Measurements from ENCODE around the gene SAMD10.

The SAMD10 gene

DNA sequence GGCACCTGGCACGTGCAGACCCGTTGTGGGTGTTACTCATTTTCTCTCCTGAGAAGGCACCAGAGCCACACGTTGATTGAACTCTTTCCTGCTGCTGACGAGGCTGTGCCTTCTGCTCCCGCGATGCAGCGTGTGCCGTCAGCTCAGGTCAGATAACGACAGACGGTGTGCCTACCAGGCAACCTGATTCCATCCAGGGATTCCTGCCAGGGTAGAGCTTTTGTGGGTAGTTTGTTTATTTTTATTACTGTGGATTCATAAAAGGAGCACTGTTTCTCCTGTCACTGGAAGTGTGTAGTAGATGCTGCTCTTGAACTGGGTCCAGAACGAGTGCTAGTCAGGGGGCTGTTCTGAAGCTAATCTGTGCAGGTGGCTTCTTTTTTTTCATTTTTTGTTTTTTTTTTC, 22.2 kb upstream of the SAMD10 start:
- no peak for DNase-seq (ENCODE audit: low spot score)
- POLR2A ChIA-PET (ENCODE audit: low non-redundant PET) = no interaction called here
- TF ChIP-seq CTCF (conservative IDR thresholded peaks at IDR 0.05; ENCODE audit: low read depth) = no peak
- peak overlapping the region; percentile 26 for H3K27ac ChIP-seq
- CTCF ChIA-PET = interaction anchor here (0.6 kb wide), 1 partner anchor 30 kb away, joined by 3 read pairs; no protein-coding TSS in a partner anchor

- POLR2A ChIA-PET (ENCODE audit: low non-redundant PET) = no interaction called here
These were observed 21.5 kb upstream of the SAMD10 start for GRCh38 chr20:64000906-64001305.

DNA sequence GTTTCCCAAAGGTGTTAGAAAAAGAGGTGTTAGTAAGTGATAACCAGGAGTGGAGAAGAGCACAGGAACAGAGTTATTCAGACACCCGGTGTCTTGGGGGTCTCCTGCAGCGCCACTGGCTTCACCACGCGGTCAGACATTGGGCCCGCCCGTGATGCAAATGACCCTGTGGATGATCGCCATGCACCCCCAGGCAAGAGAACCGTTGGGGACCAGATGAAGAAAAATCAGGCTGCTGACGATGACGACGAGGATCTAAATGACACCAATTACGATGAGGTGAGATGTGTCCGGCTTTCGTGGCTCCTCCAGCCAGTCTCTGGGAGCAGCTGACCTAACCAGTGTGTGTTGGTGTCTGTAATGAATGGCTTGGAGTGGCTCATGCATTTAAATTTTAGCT, 3.5 kb upstream of the SAMD10 start:
- H3K27ac ChIP-seq = peak overlapping the region; percentile 20
- POLR2A ChIA-PET (ENCODE audit: low non-redundant PET) = no interaction called here
- TF ChIP-seq CTCF (conservative IDR thresholded peaks at IDR 0.05; ENCODE audit: low read depth) = no peak
- no peak for DNase-seq (ENCODE audit: low spot score)
- CTCF ChIA-PET = interaction anchor here (0.7 to 2.9 kb wide), 5 partner anchors 9 to 760 kb away, joined by 3 to 13 read pairs (median 6); no protein-coding TSS in a partner anchor

More at GRCh38 chr20:64000906-64001305, 21.5 kb upstream of the SAMD10 start:
- CTCF ChIA-PET = interaction anchor here (0.6 to 1.0 kb wide), 3 partner anchors 31 to 171 kb away, joined by 3 to 6 read pairs (median 3); no protein-coding TSS in a partner anchor
- H3K27ac ChIP-seq = peak overlapping the region; percentile 26
- no peak for DNase-seq (ENCODE audit: low spot score)
- no peak for TF ChIP-seq CTCF (conservative IDR thresholded peaks at IDR 0.05; ENCODE audit: low read depth)

DNA sequence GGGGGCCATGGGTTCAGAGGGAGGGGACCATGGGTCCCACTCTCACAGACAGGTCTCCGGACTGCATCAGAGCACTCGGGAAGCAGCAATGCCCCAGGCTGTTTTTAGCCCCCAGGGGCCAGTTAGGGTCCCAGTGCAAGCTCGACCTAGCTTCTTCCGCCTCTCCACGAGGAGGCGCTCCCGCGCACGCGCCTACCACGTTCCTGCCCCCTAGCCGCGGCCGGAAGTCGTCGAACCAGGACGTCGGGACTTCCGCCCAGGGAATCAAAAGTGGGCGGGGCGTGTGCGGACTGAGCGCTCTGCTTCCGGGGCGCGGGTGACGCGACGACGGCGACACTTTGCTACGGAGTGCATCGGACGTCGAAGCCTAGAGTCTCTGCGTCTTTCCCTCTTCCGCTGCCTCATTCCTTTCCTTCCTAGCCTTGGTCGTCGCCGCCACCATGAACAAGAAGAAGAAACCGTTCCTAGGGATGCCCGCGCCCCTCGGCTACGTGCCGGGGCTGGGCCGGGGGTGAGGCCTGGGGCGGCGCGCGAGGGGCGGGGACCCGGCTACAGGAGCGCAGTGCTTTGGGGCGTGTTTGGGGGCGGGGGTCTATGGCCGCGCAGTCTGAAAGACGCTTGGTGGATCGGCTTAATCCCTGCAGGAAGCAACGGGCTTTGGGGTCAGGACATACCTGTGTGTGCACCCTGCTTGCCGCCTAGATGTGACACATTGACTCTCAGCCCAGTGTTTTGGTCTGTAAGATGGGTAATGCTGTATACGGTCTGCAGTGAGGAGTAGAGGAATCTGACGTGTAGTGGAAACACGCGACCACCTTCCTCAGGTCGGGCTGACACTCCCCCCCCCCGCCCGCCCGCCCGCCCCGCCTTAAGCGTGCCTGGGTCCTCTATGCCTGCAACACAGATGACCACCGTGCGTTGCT, 1.6 kb upstream of the SAMD10 start, which contains the start of gene PRPF6:
TSS of gene PRPF6 (plus strand) at position 327 of the 923 bp plus-strand sequence. CDS start at position 441, 114 bp downstream.
- peak within 1 kb of the TSS; percentile 95 for H3K27ac ChIP-seq
- ChIA-PET CTCF (interaction anchor here (0.5 to 2.0 kb wide), 17 partner anchors 7 to 1399 kb away, joined by 3 to 10 read pairs (median 4); partner anchors contain the start of genes HELZ2, LIME1 and TPD52L2), POLR2A (ENCODE audit: low non-redundant PET) (interaction anchor here (0.6 to 1.3 kb wide), 6 partner anchors 25 to 447 kb away, joined by 3 to 8 read pairs (median 4); partner anchors contain the start of genes GMEB2, PTK6, TPD52L2 and UCKL1)
- peak; percentile 99 for TF ChIP-seq CTCF (conservative IDR thresholded peaks at IDR 0.05; ENCODE audit: low read depth)
- peak; percentile 98 for DNase-seq (ENCODE audit: low spot score)

- peak; percentile 91 for DNase-seq (ENCODE audit: low spot score)
- ChIA-PET POLR2A (ENCODE audit: low non-redundant PET) (interaction anchor here (0.6 to 1.3 kb wide), 7 partner anchors 24 to 446 kb away, joined by 3 to 8 read pairs (median 3); partner anchors contain the start of genes GMEB2, PTK6, TPD52L2 and UCKL1), CTCF (interaction anchor here (0.5 to 2.0 kb wide), 18 partner anchors 9 to 924 kb away, joined by 3 to 6 read pairs (median 4); partner anchors contain the start of genes HELZ2, LIME1 and TPD52L2)
- no peak for TF ChIP-seq CTCF (conservative IDR thresholded peaks at IDR 0.05; ENCODE audit: low read depth)
- H3K27ac ChIP-seq = peak overlapping the region; percentile 95
These were observed 919 bp upstream of the SAMD10 start for GRCh38 chr20:63980317-63980805.

DNA sequence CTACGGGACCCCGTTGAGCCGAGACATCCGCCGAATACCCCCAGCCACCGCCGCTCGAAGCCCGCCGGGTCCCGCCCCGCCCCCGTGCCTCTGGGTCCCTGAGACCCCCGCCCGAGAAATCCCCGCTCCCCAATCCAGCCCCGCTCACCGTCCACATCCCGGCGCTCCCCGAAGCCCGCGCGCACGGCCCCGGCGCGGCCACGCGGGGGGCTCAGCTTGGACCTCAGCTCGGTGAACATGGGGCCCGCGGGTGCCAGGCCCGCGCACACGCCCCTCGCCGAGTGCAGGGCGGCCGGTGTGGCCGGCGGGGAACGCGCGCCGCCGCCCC, 249 bp downstream of the SAMD10 start:
- POLR2A ChIA-PET (ENCODE audit: low non-redundant PET) = no interaction called here

More for the DNA sequence above, 249 bp downstream of the SAMD10 start:
- CTCF ChIA-PET = interaction anchor here (1.1 to 2.0 kb wide), 4 partner anchors 20 to 405 kb away, joined by 3 to 4 read pairs (median 4); partner anchors contain the start of genes HELZ2 and TPD52L2
- H3K27ac ChIP-seq = peak overlapping the region; percentile 95
- no peak for DNase-seq (ENCODE audit: low spot score)
- TF ChIP-seq CTCF (conservative IDR thresholded peaks at IDR 0.05; ENCODE audit: low read depth) = no peak

Measured in RWPE1 (cell line).